Measurements from ENCODE around the gene ZNF260. TPM values are rescaled to one million over a fixed set of nuclear protein-coding genes. Genes with fewer than 3 reads are reported as not detected.

ZNF260 gene
- 8.4 and 11.9 TPM in 2 replicates for total RNA-seq

GRCh38 chr19:36528194-36528920 lies at the start of gene ZNF260:
Gene ZNF260 (minus strand): TSS chr19:36528271. CDS start chr19:36515238, 13,033 bp downstream.

GRCh38 chr19:36573020-36573894 lies 45.2 kb upstream of the ZNF260 start, which contains the start of gene ZNF529:
Gene ZNF529 (minus strand): TSS chr19:36573292. CDS start chr19:36572346, 946 bp downstream.

GRCh38 chr19:36489118-36489919 lies 38.8 kb downstream of the ZNF260 start, which contains the start of gene ZNF566:
Gene ZNF566 (minus strand): TSS chr19:36489561. CDS start chr19:36476557, 13,004 bp downstream.

Other genes with a start within 250 kb of the ZNF260 start
- 3.8 and 4.1 TPM in 2 replicates for gene ZFP14, start 149.1 kb downstream of the ZNF260 start, total RNA-seq
- 3.7 and 5.4 TPM in 2 replicates for gene ZFP82, start 109.6 kb downstream of the ZNF260 start, total RNA-seq
- 7.7 and 8.1 TPM in 2 replicates for gene ZNF566, start 38.7 kb downstream of the ZNF260 start, total RNA-seq
- gene ZNF529, start 45.0 kb upstream of the ZNF260 start, total RNA-seq, result 7.0 and 8.0 TPM in 2 replicates
- gene ZNF382, start 77.0 kb upstream of the ZNF260 start, total RNA-seq, result 6.4 and 7.0 TPM in 2 replicates
- gene ZNF461, start 138.6 kb upstream of the ZNF260 start, total RNA-seq, result 9.4 and 13.3 TPM in 2 replicates
- 5.0 and 5.6 TPM in 2 replicates for gene ZNF567, start 159.3 kb upstream of the ZNF260 start, total RNA-seq
- gene ZNF850, start 244.5 kb upstream of the ZNF260 start, total RNA-seq, result 1.6 and 1.7 TPM in 2 replicates